Stimulated activated naive B cell treated with anti-CD40 and anti-IgM and Interleukin-4, amounts not matched to agents 10 μg/mL and 1 μg/mL and 100 μg/mL, for 72 hours (primary cell): ENCODE measurements around the gene ATP5F1D.

Source experiments
- ATAC-seq, 2 donors: fragments of 150-1000 bp; cut with Tn5 transposase; replicated peaks; 2 replicates each; pipeline ENCODE4 v1.10.0; 2021; ENCODE audit warnings: moderate library complexity in 1 of 2
- DNase-seq: peaks from one replicate; pipeline ENCODE4 v3.0.0; 2021
- H3K27ac Mint-ChIP-seq: one replicate; pipeline ENCODE4 v1.8.0; 2022; ENCODE audit warnings: mild to moderate bottlenecking, mixed read lengths
- H3K27me3 Mint-ChIP-seq, 2 donors: one replicate each; pipeline ENCODE4 v1.8.0; 2022; ENCODE audit warnings: mixed read lengths in 2 of 2
- H3K36me3 Mint-ChIP-seq, 2 donors: one replicate each; pipeline ENCODE4 v1.8.0; 2022; ENCODE audit warnings: mixed read lengths in 2 of 2, mild to moderate bottlenecking in 1 of 2
- H3K4me1 Mint-ChIP-seq, 2 donors: one replicate each; pipeline ENCODE4 v1.8.0; 2022; ENCODE audit warnings: mixed read lengths in 2 of 2, mild to moderate bottlenecking in 1 of 2
- H3K4me3 Mint-ChIP-seq, 2 donors: one replicate each; pipeline ENCODE4 v1.8.0; 2022; ENCODE audit warnings: mild to moderate bottlenecking in 2 of 2, mixed read lengths in 2 of 2, moderate library complexity in 1 of 2
- H3K9me3 Mint-ChIP-seq, 2 donors: one replicate each; pipeline ENCODE4 v1.8.0; 2022; ENCODE audit warnings: mixed read lengths in 2 of 2, mild to moderate bottlenecking in 1 of 2

ATP5F1D gene

DNA sequence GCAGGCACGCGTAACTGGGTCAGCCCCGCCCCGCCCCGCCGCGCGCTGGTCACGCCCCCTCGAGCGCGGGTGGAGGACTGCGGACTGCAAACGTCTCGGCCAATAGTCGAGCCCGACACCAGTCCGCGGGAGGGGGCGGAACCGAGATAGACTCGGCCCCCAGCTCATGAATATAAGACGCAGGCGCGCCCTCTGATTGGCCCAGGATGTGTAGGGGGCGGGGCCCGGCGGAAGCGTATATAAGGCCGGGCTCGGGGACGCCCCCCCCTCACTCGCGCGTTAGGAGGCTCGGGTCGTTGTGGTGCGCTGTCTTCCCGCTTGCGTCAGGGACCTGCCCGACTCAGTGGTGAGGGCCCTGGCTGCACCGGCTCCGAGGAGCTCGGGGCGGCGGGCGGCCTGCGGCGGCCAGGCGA is 27.5 kb downstream of the ATP5F1D start, which contains the start of gene CIRBP:
CIRBP (plus strand) TSS at position 268 of the 413 bp plus-strand sequence. CDS start 1,602 bp downstream, outside the sequence.
- ATAC-seq (peak; percentile 62 to 69), DNase-seq (peak; percentile 99)
- peak within 1 kb of the TSS; percentile 87 to 90 for H3K4me3 Mint-ChIP-seq
- no peaks in the 10 kb centered on the region for H3K27me3 Mint-ChIP-seq
- peak within 1 kb of the TSS; percentile 97 for H3K27ac Mint-ChIP-seq
- H3K9me3 Mint-ChIP-seq: no peaks in the 10 kb centered on the region
- peaks cover 41 to 50% of the 10 kb centered on the region in 2 donors for H3K36me3 Mint-ChIP-seq
- H3K4me1 Mint-ChIP-seq: peaks cover 72 to 89% of the 10 kb centered on the region in 2 donors

DNA sequence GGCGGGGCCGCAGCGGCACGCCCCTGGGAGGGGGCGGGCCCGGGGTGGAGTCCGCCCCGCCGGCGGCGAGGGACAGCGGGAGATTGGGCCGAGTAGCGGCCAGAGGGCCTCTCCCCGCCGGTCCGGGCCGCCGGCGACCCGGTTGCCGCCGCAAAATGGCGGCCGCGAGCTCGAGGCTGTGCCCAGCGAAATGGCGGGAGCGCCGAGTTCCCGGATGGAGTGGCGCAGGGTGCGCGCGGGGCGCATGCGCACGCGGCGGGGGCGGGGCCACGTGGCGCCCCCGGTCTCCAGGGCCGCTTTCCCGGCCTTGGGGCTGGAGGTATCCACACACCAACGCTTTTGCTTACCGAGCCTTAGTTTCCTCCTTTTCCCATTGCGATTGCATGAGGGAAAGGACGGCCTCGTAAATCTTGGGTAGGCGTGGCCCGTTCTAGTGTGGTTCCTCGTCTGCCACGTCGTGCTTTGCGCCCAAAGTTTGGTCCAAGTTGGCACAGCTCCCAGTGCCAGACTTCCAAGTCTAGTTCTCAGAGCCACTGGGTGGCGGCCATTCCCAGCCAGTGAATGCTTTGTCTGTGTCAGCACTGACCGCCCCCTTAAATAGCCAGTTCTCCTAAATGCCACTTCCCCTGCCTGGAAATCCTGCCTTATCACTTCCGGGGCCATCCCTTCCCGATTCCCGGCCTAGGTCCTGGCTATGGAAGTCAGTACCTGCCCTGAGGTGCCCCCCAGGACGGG is 28.1 kb downstream of the ATP5F1D start:
- peak; percentile 79 for DNase-seq
- Mint-ChIP-seq H3K27me3 (no peaks in the 10 kb centered on the region), H3K4me1 (peaks cover 68 to 89% of the 10 kb centered on the region in 2 donors), H3K27ac (peak overlapping the region; percentile 97), H3K9me3 (no peaks in the 10 kb centered on the region), H3K4me3 (peak overlapping the region; percentile 84 to 90), H3K36me3 (peaks cover 39 to 49% of the 10 kb centered on the region in 2 donors)
- ATAC-seq: peak; percentile 22 to 28

DNA sequence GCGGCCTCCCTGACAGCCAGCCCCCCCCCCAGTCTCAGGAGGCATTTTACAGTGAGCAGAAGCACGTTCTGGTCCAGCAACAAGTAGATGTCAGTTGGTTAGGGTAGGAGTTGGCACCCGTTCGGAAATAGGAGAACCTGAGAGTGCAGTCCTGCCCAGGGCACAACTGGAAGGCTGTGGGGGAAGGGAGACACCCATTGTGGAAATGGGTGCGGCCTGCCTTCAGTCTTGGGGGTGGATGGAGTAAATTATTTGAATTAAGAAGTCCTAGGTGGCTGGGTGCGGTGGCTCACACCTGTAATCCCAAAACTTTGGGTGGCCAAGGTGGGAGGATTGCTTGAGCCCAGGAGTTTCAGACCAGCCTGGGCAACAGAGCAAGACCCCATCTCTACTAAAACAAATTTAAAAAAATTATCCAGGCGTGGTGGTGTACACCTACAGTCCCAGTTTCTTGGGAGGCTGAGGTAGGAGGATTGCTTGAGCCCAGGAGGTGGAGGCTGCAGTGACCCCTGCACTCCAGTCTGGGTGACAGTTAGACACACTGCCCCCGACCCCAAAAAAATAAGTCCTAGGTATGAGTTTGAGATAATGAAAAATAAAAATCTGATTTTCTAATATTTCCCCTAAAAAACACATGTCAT is 28.8 kb downstream of the ATP5F1D start:
- Mint-ChIP-seq H3K36me3 (peaks cover 42 to 52% of the 10 kb centered on the region in 2 donors), H3K4me3 (peak overlapping the region; percentile 84 to 90), H3K9me3 (no peaks in the 10 kb centered on the region), H3K4me1 (peaks cover 63 to 84% of the 10 kb centered on the region in 2 donors), H3K27ac (peak overlapping the region; percentile 97), H3K27me3 (no peaks in the 10 kb centered on the region)
- DNase-seq: no peak
- ATAC-seq: no peak

- peaks cover 42 to 52% of the 10 kb centered on the region in 2 donors for H3K36me3 Mint-ChIP-seq
- peak overlapping the region; percentile 97 for H3K27ac Mint-ChIP-seq
- ATAC-seq (no peak), DNase-seq (no peak)
- no peaks in the 10 kb centered on the region for H3K9me3 Mint-ChIP-seq
- H3K27me3 Mint-ChIP-seq: no peaks in the 10 kb centered on the region
- H3K4me1 Mint-ChIP-seq: peaks cover 58 to 77% of the 10 kb centered on the region in 2 donors
- peak overlapping the region; percentile 84 to 90 for H3K4me3 Mint-ChIP-seq
These were observed 29.4 kb downstream of the ATP5F1D start for GRCh38 chr19:1270854-1271527.

DNA sequence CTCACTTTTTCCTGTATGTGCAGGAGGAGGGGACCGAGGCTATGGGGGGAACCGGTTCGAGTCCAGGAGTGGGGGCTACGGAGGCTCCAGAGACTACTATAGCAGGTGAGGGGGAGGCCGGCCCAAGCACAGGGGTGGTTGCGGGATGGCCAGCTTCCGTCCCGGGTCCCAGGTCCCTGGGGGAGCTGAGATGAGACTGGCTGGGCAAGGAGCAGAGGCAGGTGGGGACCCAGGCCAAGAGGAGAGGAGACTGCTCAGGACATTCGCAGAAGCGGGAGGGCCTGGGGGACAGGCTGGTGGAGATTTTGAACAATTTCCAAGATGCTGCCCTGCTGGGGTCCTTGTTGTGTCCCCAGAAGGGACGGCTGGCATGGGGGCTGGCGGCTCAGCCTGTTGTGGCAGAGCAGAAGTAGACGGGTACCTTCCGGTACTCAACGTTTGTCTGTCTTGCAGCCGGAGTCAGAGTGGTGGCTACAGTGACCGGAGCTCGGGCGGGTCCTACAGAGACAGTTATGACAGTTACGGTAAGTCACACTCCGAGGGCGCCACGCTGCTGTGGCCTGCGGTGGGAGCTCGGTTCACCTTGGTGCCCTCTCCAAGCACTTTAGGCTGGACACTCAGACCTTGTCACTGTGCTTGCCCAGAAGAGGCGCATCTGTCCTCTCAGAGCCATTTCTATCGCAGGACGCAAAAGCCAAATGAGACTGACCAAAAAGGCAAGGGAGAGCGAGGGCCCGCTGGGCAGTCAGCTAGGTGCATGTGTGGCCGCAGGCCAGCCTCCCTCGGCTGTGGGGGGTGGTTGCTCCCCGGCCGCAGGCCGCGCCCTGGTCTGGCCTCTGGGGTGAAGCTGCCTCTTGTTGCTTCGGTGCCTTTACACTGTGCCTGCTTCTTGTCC is 30.2 kb downstream of the ATP5F1D start:
- H3K36me3 Mint-ChIP-seq: peaks cover 46 to 57% of the 10 kb centered on the region in 2 donors
- no peak for ATAC-seq
- H3K4me1 Mint-ChIP-seq: peaks cover 59 to 79% of the 10 kb centered on the region in 2 donors
- no peaks in the 10 kb centered on the region for H3K9me3 Mint-ChIP-seq
- no peaks in the 10 kb centered on the region for H3K27me3 Mint-ChIP-seq
- peak overlapping the region; percentile 84 to 90 for H3K4me3 Mint-ChIP-seq
- no peak for DNase-seq
- H3K27ac Mint-ChIP-seq: peak overlapping the region; percentile 97

DNA sequence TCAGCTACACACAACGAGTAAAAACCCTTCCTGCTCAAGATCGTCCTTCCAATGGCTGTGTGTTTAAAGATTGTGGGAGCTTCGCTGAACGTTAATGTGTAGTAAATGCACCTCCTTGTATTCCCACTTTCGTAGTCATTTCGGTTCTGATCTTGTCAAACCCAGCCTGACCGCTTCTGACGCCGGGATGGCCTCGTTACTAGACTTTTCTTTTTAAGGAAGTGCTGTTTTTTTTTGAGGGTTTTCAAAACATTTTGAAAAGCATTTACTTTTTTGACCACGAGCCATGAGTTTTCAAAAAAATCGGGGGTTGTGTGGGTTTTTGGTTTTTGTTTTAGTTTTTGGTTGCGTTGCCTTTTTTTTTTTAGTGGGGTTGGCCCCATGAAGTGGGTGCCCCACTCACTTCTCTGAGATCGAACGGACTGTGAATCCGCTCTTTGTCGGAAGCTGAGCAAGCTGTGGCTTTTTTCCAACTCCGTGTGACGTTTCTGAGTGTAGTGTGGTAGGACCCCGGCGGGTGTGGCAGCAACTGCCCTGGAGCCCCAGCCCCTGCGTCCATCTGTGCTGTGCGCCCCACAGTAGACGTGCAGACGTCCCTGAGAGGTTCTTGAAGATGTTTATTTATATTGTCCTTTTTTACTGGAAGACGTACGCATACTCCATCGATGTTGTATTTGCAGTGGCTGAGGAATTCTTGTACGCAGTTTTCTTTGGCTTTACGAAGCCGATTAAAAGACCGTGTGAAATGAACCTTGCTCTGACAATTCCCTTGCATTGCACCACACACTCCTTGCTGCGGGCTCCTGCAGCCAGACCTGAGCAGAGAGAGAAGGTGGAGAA is 31.1 kb downstream of the ATP5F1D start:
- Mint-ChIP-seq H3K4me3 (peak overlapping the region; percentile 6 to 25), H3K27me3 (no peaks in the 10 kb centered on the region), H3K9me3 (no peaks in the 10 kb centered on the region), H3K27ac (peak overlapping the region; percentile 25), H3K36me3 (peaks cover 49 to 59% of the 10 kb centered on the region in 2 donors), H3K4me1 (peaks cover 55 to 79% of the 10 kb centered on the region in 2 donors)
- DNase-seq: no peak
- ATAC-seq: no peak

- DNase-seq (no peak), ATAC-seq (no peak)
- H3K9me3 Mint-ChIP-seq: no peaks in the 10 kb centered on the region
- no peaks in the 10 kb centered on the region for H3K27me3 Mint-ChIP-seq
- peak overlapping the region; percentile 75 to 93 for H3K4me3 Mint-ChIP-seq
- peaks cover 51 to 78% of the 10 kb centered on the region in 2 donors for H3K4me1 Mint-ChIP-seq
- peaks cover 55 to 65% of the 10 kb centered on the region in 2 donors for H3K36me3 Mint-ChIP-seq
- peak overlapping the region; percentile 84 for H3K27ac Mint-ChIP-seq
These were observed 31.9 kb downstream of the ATP5F1D start for GRCh38 chr19:1273263-1274041.

DNA sequence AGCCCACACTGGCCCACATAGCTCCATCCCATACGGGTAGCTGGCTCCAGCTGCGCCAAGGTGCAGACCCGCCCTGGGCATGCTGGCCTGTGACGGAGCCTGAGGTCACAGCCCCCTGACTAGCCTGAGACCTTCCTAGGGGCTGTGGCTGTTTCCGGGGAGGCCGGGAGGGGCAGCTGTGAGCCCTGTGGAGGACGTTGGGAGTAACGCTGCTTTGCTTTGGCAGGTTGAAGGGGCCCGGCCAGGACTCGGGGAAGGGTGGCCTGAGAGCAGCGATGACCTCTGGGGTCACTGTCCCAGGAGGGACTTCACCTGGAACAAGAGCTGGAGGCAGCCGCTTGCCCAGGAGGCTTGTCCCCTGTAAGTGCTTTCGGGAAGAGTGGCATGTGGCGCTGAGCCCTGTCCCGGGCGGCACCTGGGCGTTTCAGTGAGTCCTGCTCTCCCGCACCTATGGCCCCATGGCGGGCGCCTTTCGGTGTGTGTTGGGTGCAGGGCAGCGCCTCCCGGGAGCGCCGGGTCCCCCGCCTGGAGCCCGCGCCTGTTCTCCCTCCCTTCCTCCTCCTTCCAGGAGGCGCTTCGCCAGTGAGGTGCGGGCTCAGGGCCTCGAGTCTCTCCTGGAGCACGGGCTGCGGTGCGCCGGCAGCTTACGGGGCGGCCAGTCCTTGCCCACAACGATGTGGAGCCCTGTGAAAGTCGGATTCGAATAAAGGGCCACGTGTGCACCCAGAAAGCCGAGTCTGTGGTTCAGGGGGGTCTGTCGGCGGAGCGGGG is 32.7 kb downstream of the ATP5F1D start:
- H3K36me3 Mint-ChIP-seq: peaks cover 58 to 67% of the 10 kb centered on the region in 2 donors
- peak overlapping the region; percentile 96 for H3K27ac Mint-ChIP-seq

GRCh38 chr19:1274852-1275259 is 33.3 kb downstream of the ATP5F1D start:
- ATAC-seq (no peak), DNase-seq (no peak)
- Mint-ChIP-seq H3K27ac (peak overlapping the region; percentile 96), H3K4me3 (peak overlapping the region; percentile 87 to 93), H3K36me3 (peaks cover 62 to 71% of the 10 kb centered on the region in 2 donors), H3K27me3 (no peaks in the 10 kb centered on the region), H3K4me1 (peaks cover 50 to 76% of the 10 kb centered on the region in 2 donors), H3K9me3 (no peaks in the 10 kb centered on the region)

More for the DNA sequence above, 32.7 kb downstream of the ATP5F1D start:
- Mint-ChIP-seq H3K4me1 (peaks cover 46 to 71% of the 10 kb centered on the region in 2 donors), H3K9me3 (no peaks in the 10 kb centered on the region), H3K4me3 (peak overlapping the region; percentile 87 to 93), H3K27me3 (no peaks in the 10 kb centered on the region)
- DNase-seq (no peak), ATAC-seq (no peak)

- Mint-ChIP-seq H3K27ac (peak within 1 kb of the TSS; percentile 98), H3K4me3 (peak within 1 kb of the TSS; percentile 90 to 93), H3K9me3 (no peaks in the 10 kb centered on the region), H3K36me3 (peaks cover 63 to 71% of the 10 kb centered on the region in 2 donors), H3K27me3 (no peaks in the 10 kb centered on the region), H3K4me1 (peaks cover 51 to 76% of the 10 kb centered on the region in 2 donors)
- peak; percentile 95 for DNase-seq
- ATAC-seq: peak; percentile 88 to 90
These were observed 33.9 kb downstream of the ATP5F1D start, which contains the start of gene FAM174C for GRCh38 chr19:1275260-1275975. Gene FAM174C (plus strand): TSS chr19:1275530. CDS start chr19:1275550, 20 bp downstream.

- no peaks in the 10 kb centered on the region for H3K27me3 Mint-ChIP-seq
- H3K4me3 Mint-ChIP-seq: peak overlapping the region; percentile 90 to 93
- DNase-seq: no peak
- H3K36me3 Mint-ChIP-seq: peaks cover 58 to 65% of the 10 kb centered on the region in 2 donors
- H3K4me1 Mint-ChIP-seq: peaks cover 46 to 71% of the 10 kb centered on the region in 2 donors
- H3K27ac Mint-ChIP-seq: peak overlapping the region; percentile 98
- peak in 1 of 2 donors; percentile 66 for ATAC-seq
- no peaks in the 10 kb centered on the region for H3K9me3 Mint-ChIP-seq
These were observed 34.6 kb downstream of the ATP5F1D start for GRCh38 chr19:1275976-1276627.
